ENCODE results near the gene ECPAS.
"Not testable (repeated sequence)": the region's sequence is repeated elsewhere in the genome, so short reads cannot be mapped to it uniquely, and the experiment has no call there.

ECPAS gene

GRCh38 chr9:111483858-111484571 is at the start of gene ECPAS:
ECPAS (minus strand) TSS chr9:111484383; CDS start chr9:111472918, 11,465 bp downstream.
- peak; percentile 87 for DNase-seq

GRCh38 chr9:111533099-111533790 is 49.1 kb upstream of the ECPAS start:
- no peak for DNase-seq

- no peak for DNase-seq
Observed at GRCh38 chr9:111531716-111532115, 47.5 kb upstream of the ECPAS start.

DNA sequence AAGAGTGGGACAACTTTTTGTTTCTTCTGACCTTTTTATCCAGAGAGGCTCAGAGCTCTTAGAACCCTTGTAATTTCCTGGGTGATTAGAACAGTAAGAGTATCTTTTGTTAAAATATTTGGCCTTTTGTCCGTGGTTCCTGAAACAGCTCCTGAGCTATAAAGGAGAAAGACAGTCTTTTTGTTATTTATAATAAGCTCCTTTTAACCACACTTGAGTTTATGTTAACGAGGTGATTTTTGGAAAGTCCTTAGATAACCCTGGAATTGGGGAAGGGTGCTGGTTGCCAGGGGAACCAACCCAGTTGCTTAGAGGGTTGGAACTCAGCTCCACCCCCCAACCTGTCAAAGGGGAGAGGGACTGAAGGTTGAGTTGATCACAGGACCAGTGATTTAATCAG is 45.6 kb upstream of the ECPAS start:
- DNase-seq: no peak

GRCh38 chr9:111527347-111527746 is 43.2 kb upstream of the ECPAS start:
- no peak for DNase-seq

- peak; percentile 57 for DNase-seq
Observed at GRCh38 chr9:111525056-111525977, 41.1 kb upstream of the ECPAS start, which contains the start of gene ZNF483. ZNF483 (plus strand) TSS chr9:111525179; CDS start chr9:111527396, 2,217 bp downstream.

- no peak for DNase-seq
Observed at GRCh38 chr9:111524731-111525055, 40.5 kb upstream of the ECPAS start.

- no peak for DNase-seq
Observed at GRCh38 chr9:111516061-111516465, 31.9 kb upstream of the ECPAS start.

DNA sequence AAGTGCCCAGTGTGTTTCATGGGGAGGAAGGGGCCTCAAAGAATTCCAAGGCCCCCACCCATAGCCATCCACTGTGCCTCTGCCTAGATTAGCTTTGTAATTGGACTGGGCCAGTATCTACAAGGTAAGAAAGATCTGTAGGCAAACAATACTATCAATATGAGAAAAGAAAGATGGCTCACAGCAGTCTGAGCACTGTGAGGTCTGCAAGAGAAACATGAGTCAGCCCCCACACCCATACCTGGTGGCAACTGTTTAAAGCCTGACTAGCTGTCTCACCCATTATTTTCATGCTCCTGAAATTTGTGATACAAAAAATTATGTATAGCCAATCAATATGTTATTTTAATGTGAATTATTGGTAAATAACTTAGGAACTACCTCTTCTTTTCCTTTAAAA is 30.8 kb upstream of the ECPAS start:
- DNase-seq: no peak

DNA sequence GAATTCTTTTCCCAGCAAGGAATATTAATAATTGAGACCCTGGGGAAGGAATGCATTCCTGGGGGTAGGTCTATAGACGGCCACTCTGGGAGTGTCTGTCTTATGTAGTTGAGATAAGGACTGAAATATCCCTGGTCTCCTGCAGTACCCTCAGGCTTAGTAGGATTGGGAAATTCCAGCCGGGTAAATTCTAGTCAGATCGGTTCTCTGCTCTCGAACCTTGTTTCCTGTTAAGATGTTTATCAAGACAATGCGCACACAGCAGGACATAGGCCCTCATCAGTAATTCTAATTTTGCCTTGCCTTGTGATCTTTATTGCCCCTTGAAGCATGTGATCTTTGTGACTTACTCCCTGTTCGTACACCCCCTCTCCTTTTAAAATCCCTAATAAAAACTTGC is 27.4 kb upstream of the ECPAS start:
- not testable (repeated sequence) for DNase-seq

DNA sequence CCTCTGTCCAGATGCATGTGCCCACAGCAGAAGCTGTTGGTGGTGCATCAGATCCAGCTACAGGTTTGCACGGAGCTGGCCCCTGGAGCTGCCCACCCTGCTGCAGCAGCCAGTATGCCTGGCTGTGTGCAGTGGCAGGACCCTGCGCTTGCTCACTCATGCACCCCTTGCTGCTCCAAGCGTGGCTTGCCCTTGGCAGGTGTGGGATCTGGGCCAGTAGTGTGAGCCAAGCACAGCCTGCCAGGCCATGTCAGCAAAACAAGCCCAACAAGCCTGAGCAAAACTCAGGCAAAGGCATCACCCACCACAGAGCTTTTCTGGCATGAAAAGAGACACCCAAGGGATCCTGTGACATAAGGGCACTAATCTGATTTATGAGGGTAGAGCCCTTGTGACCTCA is 18.3 kb upstream of the ECPAS start:
- no peak for DNase-seq

GRCh38 chr9:111501648-111502047 is 17.5 kb upstream of the ECPAS start:
- DNase-seq: no peak

DNA sequence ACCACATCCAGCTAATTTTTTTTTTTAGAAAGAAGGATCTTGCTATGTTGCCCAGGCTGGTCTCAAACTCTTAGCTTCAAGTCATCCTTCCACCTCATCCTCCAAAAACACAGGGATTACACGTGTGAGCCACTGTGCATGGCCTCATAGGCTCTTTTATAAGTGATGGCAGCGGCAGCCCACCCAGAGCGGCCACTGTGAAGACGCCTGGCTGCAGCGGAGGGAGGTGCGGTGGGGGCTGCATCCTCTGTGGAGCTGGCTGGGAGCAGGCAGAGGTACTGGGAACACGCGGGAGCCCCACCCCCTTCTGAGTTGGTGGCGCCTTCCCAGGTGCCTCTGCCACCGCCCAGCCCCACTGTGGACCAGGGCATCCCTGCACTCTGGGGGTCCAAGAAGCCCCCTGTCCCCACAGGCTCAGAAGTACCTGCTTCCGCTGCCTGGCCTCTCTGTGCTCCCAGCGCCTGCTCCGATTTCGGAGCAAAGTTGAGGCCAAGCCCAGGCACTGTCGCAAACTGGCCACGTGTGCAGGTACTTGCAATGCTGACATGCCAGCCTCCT is 16.9 kb upstream of the ECPAS start:
- DNase-seq: no peak

- DNase-seq: not testable (repeated sequence)
Observed at GRCh38 chr9:111497196-111497595, 13.0 kb upstream of the ECPAS start.

- DNase-seq: peak; percentile 71
Observed at GRCh38 chr9:111484572-111484894, 350 bp upstream of the ECPAS start.

DNA sequence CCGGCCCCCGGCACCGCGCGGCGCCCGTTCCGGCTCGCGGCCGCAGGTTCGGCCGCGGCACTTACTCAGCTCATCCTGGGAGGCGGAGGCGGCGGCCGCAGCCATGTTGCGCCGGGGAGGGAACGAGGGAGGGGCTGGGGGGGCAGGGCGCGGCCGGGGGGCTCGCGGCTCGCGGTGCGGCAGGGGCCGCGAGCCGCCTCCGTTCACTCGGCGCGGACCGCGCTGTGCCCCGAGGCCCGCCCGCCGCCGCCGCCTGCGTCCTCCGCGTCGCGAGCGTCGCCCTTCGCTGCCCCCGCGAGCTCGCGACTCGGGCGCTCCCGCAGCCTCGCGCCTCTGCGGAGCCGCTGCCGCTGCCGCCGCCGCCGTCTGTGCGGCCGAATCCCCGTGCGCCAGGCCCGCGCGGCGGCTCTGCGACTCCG is 735 bp downstream of the ECPAS start:
- no peak for DNase-seq

- DNase-seq: peak; percentile 78
Observed at GRCh38 chr9:111482694-111483438, 1.3 kb downstream of the ECPAS start.

DNA sequence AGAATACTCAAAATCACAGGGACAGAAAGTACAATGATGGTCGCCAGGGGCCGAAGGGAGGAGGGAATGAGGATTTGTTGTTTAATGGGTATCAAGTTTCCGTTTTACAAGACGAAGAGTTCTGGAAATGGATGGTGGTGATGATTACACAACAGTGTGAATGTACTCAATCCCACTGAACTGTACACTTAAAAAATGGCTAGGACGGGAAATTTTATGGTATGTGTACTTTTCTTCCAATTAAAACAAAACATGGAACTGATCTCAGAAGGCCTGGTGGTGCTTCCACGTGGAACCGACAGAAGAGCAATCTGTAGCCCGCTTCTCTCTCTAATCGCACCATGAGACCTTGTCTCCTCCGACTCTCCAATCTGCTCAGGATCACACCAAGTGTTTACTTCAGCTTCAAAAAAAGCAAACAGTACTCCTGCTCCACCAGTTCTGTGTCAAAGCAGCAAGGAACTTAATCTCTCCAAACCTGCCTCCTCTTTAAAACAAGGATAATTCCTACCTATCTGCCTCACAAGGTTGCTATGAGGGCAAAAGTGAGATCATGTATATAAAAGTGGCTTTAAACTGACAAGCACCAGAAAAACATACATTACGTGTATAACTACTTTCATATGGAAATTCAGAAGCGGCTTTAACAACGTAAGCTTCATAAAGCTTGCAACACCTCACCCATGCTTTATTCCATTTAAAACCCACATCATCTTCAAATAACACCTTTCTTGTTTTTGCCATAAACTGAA is 2.1 kb downstream of the ECPAS start:
- DNase-seq: no peak

DNA sequence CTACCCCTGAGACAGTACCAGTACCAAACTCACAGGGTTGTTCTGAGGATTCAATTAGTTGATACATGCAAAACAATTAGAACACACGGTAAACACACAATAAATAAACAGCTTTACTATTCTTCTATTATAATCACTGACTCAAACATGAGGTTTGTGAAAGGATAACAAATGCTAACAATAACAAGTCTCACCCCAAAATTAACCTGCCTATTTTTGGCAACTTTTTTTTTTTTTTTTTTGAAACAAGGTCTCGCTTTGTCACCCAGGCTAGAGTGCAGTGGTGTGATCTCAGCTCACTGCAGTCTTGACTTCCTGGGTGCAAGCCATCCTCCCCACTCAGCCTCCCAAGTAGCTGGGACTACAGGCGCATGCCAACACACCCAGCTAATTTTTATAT is 6.5 kb downstream of the ECPAS start:
- DNase-seq: no peak

DNA sequence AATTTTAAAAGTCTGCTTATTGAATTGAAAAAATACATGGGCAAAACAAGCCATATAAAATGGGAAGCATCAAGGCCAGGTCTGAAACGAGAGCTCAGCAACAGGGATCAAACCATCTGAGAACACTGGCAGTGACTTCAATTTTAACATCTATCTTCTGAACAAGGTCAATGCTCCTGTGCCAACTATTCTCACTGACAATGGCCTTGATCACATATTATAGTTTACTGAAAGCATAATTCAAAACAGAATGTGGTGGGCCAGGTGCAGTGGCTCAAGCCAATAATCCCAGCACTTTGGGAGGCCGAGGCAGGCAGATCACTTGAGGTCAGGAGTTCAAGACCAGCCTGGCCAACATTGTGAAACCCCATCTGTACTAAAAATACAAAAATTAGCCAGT is 9.0 kb downstream of the ECPAS start:
- DNase-seq: no peak

DNA sequence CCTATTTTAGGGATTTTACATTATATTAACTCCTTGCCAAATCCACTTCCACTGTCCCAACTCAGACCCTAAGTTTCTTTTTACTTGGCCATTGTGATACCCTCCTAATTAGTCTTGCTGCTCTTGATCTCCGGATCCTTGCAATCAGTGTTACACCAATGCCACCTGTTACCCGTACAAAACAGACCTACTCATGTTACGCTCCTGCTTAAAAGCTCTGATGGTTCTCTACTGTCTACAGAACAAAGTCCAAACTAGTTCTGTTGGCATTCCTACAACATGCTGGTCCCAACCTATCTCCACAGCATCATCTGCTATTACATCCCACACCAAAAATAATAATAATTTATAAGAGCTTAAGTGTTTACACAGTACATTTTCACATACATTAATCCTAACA is 9.8 kb downstream of the ECPAS start:
- no peak for DNase-seq
